ENCODE results near the gene VIPR2.
"Not testable (repeated sequence)": the region's sequence is repeated elsewhere in the genome, so short reads cannot be mapped to it uniquely, and the experiment has no call there.

Gene VIPR2

GRCh38 chr7:159179241-159179640, 34.6 kb upstream of the VIPR2 start:
- Histone ChIP-seq H3K27ac (ENCODE audit: low read length) (no peak overlapping the region), H2AFZ (ENCODE audit: low read length) (no peak overlapping the region), H3K4me1 (ENCODE audit: low read length) (peaks cover 14% of the 10 kb centered on the region), H3K27me3 (replicated peaks; ENCODE audit: insufficient read depth, low read length) (no peaks in the 10 kb centered on the region), H3K4me2 (ENCODE audit: low read depth, low read length) (no peak overlapping the region), H3F3A (ENCODE audit: insufficient read depth, low read length) (peaks cover 14% of the 10 kb centered on the region), H4K20me1 (ENCODE audit: insufficient read depth, low read length) (no peaks in the 10 kb centered on the region), H3K9me3 (replicated peaks; ENCODE audit: insufficient read depth, low read length) (no peaks in the 10 kb centered on the region; the same call in 1 of the 2 replicates), H3K79me2 (ENCODE audit: low read length) (no peaks in the 10 kb centered on the region), H3K9me2 (replicated peaks; ENCODE audit: insufficient read depth, low read length) (no peaks in the 10 kb centered on the region), H3K4me3 (ENCODE audit: low read length) (no peak overlapping the region), H3K9ac (ENCODE audit: low read length) (no peak overlapping the region), H3K36me3 (replicated peaks; ENCODE audit: insufficient read depth, low read length) (no peaks in the 10 kb centered on the region)
- TF ChIP-seq EZH2 (optimal IDR thresholded peaks at IDR 0.05; ENCODE audit: low read depth, low read length) (no peak), EZH2phosphoT487 (IDR thresholded peaks at IDR 0.05; ENCODE audit: low read length) (no peak)
- TF ChIP-seq, protein P1, sequence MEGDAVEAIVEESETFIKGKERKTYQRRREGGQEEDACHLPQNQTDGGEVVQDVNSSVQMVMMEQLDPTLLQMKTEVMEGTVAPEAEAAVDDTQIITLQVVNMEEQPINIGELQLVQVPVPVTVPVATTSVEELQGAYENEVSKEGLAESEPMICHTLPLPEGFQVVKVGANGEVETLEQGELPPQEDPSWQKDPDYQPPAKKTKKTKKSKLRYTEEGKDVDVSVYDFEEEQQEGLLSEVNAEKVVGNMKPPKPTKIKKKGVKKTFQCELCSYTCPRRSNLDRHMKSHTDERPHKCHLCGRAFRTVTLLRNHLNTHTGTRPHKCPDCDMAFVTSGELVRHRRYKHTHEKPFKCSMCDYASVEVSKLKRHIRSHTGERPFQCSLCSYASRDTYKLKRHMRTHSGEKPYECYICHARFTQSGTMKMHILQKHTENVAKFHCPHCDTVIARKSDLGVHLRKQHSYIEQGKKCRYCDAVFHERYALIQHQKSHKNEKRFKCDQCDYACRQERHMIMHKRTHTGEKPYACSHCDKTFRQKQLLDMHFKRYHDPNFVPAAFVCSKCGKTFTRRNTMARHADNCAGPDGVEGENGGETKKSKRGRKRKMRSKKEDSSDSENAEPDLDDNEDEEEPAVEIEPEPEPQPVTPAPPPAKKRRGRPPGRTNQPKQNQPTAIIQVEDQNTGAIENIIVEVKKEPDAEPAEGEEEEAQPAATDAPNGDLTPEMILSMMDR (IDR thresholded peaks at IDR 0.05; ENCODE audit: low read length), result no peak
- no peak for DNase-seq

DNA sequence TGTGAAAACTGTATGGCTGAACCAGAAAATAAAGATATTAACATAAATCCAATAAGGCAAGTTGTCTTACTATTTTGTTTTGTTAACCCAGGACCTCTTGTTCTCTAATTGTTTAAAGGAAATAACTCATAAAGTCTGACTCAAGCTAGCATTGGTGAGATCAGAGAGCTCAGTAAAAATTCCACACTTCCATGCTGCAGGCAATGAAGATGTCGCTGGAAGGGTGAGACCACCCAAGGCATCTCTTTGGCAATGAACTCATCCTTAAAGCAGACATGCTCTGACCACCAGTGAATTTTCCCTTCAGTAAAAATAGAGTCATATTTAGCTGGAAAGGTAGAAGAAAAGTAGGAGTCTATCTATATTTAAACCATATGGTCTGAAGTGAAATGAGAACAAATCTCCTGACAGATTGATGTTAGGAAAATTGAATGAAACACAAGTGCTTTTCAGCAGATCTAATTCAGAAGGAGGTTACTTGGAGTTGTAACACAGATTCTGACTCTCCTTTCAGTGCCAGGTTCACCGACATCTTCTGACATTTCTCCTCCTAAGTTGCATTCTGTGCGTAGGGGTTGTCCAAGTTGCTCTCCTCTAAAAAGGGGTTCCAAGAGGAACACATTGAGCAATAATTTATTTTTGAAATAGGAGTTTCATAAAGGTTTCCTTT, 32.8 kb upstream of the VIPR2 start:
- H3K27me3 ChIP-seq (replicated peaks; ENCODE audit: insufficient read depth, low read length), result no peaks in the 10 kb centered on the region
- no peak for DNase-seq

GRCh38 chr7:159175792-159176191, 31.1 kb upstream of the VIPR2 start:
- no peak overlapping the region for H2AFZ ChIP-seq (ENCODE audit: low read length)
- no peaks in the 10 kb centered on the region for H3K9me2 ChIP-seq (replicated peaks; ENCODE audit: insufficient read depth, low read length)
- no peak overlapping the region for H3K9ac ChIP-seq (ENCODE audit: low read length)
- TF ChIP-seq, protein P1 (IDR thresholded peaks at IDR 0.05; ENCODE audit: low read length), result no peak
- no peak for TF ChIP-seq EZH2 (optimal IDR thresholded peaks at IDR 0.05; ENCODE audit: low read depth, low read length)
- peaks cover 14% of the 10 kb centered on the region for H3F3A ChIP-seq (ENCODE audit: insufficient read depth, low read length)
- no peak overlapping the region for H3K4me2 ChIP-seq (ENCODE audit: low read depth, low read length)
- H4K20me1 ChIP-seq (ENCODE audit: insufficient read depth, low read length), result no peaks in the 10 kb centered on the region
- peaks cover 14% of the 10 kb centered on the region for H3K4me1 ChIP-seq (ENCODE audit: low read length)
- DNase-seq, result peak; percentile 21
- H3K27me3 ChIP-seq (replicated peaks; ENCODE audit: insufficient read depth, low read length), result no peaks in the 10 kb centered on the region
- no peaks in the 10 kb centered on the region for H3K36me3 ChIP-seq (replicated peaks; ENCODE audit: insufficient read depth, low read length)
- no peaks in the 10 kb centered on the region; the same call in 1 of the 2 replicates for H3K9me3 ChIP-seq (replicated peaks; ENCODE audit: insufficient read depth, low read length)
- no peaks in the 10 kb centered on the region for H3K79me2 ChIP-seq (ENCODE audit: low read length)
- no peak overlapping the region for H3K27ac ChIP-seq (ENCODE audit: low read length)
- H3K4me3 ChIP-seq (ENCODE audit: low read length), result no peak overlapping the region

More for the DNA sequence above, 32.8 kb upstream of the VIPR2 start:
- no peaks in the 10 kb centered on the region for H3K36me3 ChIP-seq (replicated peaks; ENCODE audit: insufficient read depth, low read length)
- H3K9ac ChIP-seq (ENCODE audit: low read length), result no peak overlapping the region
- H3K4me1 ChIP-seq (ENCODE audit: low read length), result peaks cover 14% of the 10 kb centered on the region
- H3K9me3 ChIP-seq (replicated peaks; ENCODE audit: insufficient read depth, low read length), result no peaks in the 10 kb centered on the region; the same call in 1 of the 2 replicates
- peaks cover 14% of the 10 kb centered on the region for H3F3A ChIP-seq (ENCODE audit: insufficient read depth, low read length)
- H3K9me2 ChIP-seq (replicated peaks; ENCODE audit: insufficient read depth, low read length), result no peaks in the 10 kb centered on the region
- no peak overlapping the region for H3K27ac ChIP-seq (ENCODE audit: low read length)
- H3K4me2 ChIP-seq (ENCODE audit: low read depth, low read length), result no peak overlapping the region
- no peak overlapping the region for H3K4me3 ChIP-seq (ENCODE audit: low read length)
- H3K79me2 ChIP-seq (ENCODE audit: low read length), result no peaks in the 10 kb centered on the region
- TF ChIP-seq EZH2phosphoT487 (IDR thresholded peaks at IDR 0.05; ENCODE audit: low read length) (no peak), EZH2 (optimal IDR thresholded peaks at IDR 0.05; ENCODE audit: low read depth, low read length) (no peak)
- TF ChIP-seq, protein P1 (IDR thresholded peaks at IDR 0.05; ENCODE audit: low read length), result no peak
- no peaks in the 10 kb centered on the region for H4K20me1 ChIP-seq (ENCODE audit: insufficient read depth, low read length)
- H2AFZ ChIP-seq (ENCODE audit: low read length), result no peak overlapping the region

GRCh38 chr7:159175100-159175499, 30.4 kb upstream of the VIPR2 start:
- not testable (repeated sequence) for H3K9ac ChIP-seq (ENCODE audit: low read length); H3K27me3 ChIP-seq (replicated peaks; ENCODE audit: insufficient read depth, low read length); H3K9me3 ChIP-seq (replicated peaks; ENCODE audit: insufficient read depth, low read length); H3K36me3 ChIP-seq (replicated peaks; ENCODE audit: insufficient read depth, low read length); H2AFZ ChIP-seq (ENCODE audit: low read length); H4K20me1 ChIP-seq (ENCODE audit: insufficient read depth, low read length); H3K4me2 ChIP-seq (ENCODE audit: low read depth, low read length); H3K4me3 ChIP-seq (ENCODE audit: low read length); H3K9me2 ChIP-seq (replicated peaks; ENCODE audit: insufficient read depth, low read length); H3K79me2 ChIP-seq (ENCODE audit: low read length)
- peak overlapping the region; percentile 6; the same call in 1 of the 2 replicates for H3K27ac ChIP-seq (ENCODE audit: low read length)
- peaks cover 14% of the 10 kb centered on the region for H3K4me1 ChIP-seq (ENCODE audit: low read length)
- peaks cover 14% of the 10 kb centered on the region for H3F3A ChIP-seq (ENCODE audit: insufficient read depth, low read length)
- DNase-seq, result peak; percentile 43

All from MM.1S (cell line).